ENCODE results near the gene SLC13A1. TPM values are rescaled to one million over a fixed set of nuclear protein-coding genes. Genes with fewer than 3 reads are reported as not detected.

The SLC13A1 gene
- total RNA-seq, 4 donors from 2014 or later, result not detected

GRCh38 chr7:123151443-123151842, 48.3 kb downstream of the SLC13A1 start:
- WGBS, 2 donors, result 89 to 92% methylated on average over 3 of the region's 3 CpGs
- H3K27ac ChIP-seq, result no peak overlapping the region
- H3K27me3 ChIP-seq, result no peaks in the 10 kb centered on the region
- no peak for TF ChIP-seq POLR2A (IDR thresholded peaks at IDR 0.05)
- no peak for TF ChIP-seq CTCF (IDR thresholded peaks at IDR 0.05)
- no peaks in the 10 kb centered on the region for H3K9me3 ChIP-seq
- DNase-seq, result no peak
- no peaks in the 10 kb centered on the region for H3K36me3 ChIP-seq
- no peaks in the 10 kb centered on the region for H3K4me1 ChIP-seq
- no peak overlapping the region for H3K4me3 ChIP-seq (replicated peaks in 1 of 3)
- intact Hi-C loops (cut with DNase I), result loop anchor here (10.0 kb wide), 1 partner anchor 347 kb away; no protein-coding TSS in a partner anchor

- Histone ChIP-seq H3K4me1 (no peaks in the 10 kb centered on the region), H3K36me3 (no peaks in the 10 kb centered on the region), H3K9me3 (no peaks in the 10 kb centered on the region), H3K27me3 (no peaks in the 10 kb centered on the region), H3K4me3 (replicated peaks in 1 of 3) (no peak overlapping the region), H3K27ac (no peak overlapping the region)
- WGBS, 2 donors, result 67 to 82% methylated on average over 1 of the region's 1 CpG
- intact Hi-C loops (cut with DNase I), result no loop called here
- DNase-seq, result no peak
- no peak for TF ChIP-seq POLR2A (IDR thresholded peaks at IDR 0.05)
- TF ChIP-seq CTCF (IDR thresholded peaks at IDR 0.05), result no peak
Measured at GRCh38 chr7:123148813-123149212, 51.0 kb downstream of the SLC13A1 start.

- Histone ChIP-seq H3K27me3 (no peaks in the 10 kb centered on the region), H3K36me3 (no peaks in the 10 kb centered on the region), H3K4me3 (replicated peaks in 1 of 3) (no peak overlapping the region), H3K27ac (no peak overlapping the region), H3K4me1 (no peaks in the 10 kb centered on the region), H3K9me3 (no peaks in the 10 kb centered on the region)
- TF ChIP-seq CTCF (IDR thresholded peaks at IDR 0.05) (no peak), POLR2A (IDR thresholded peaks at IDR 0.05) (no peak)
- intact Hi-C loops (cut with DNase I), result no loop called here
- no peak for DNase-seq
- 64 to 72% methylated on average over 3 of the region's 3 CpGs for WGBS, 2 donors
Measured at GRCh38 chr7:123143252-123144006, 56.3 kb downstream of the SLC13A1 start.

- Histone ChIP-seq H3K9me3 (no peaks in the 10 kb centered on the region), H3K4me3 (replicated peaks in 1 of 3) (no peak overlapping the region), H3K27me3 (no peaks in the 10 kb centered on the region), H3K36me3 (no peaks in the 10 kb centered on the region), H3K4me1 (no peaks in the 10 kb centered on the region), H3K27ac (no peak overlapping the region)
- TF ChIP-seq CTCF (IDR thresholded peaks at IDR 0.05) (no peak), POLR2A (IDR thresholded peaks at IDR 0.05) (no peak)
- intact Hi-C loops (cut with DNase I), result no loop called here
- no peak for DNase-seq
Measured at GRCh38 chr7:123140561-123140960, 59.2 kb downstream of the SLC13A1 start.

GRCh38 chr7:123135960-123136359, 63.8 kb downstream of the SLC13A1 start:
- H3K36me3 ChIP-seq, result no peaks in the 10 kb centered on the region
- intact Hi-C loops (cut with DNase I), result no loop called here
- 84 to 92% methylated on average over 1 of the region's 1 CpG for WGBS, 2 donors
- H3K4me3 ChIP-seq (replicated peaks in 1 of 3), result no peak overlapping the region
- no peak overlapping the region for H3K27ac ChIP-seq
- no peaks in the 10 kb centered on the region for H3K9me3 ChIP-seq
- DNase-seq, result no peak
- no peaks in the 10 kb centered on the region for H3K4me1 ChIP-seq
- no peaks in the 10 kb centered on the region for H3K27me3 ChIP-seq
- TF ChIP-seq POLR2A (IDR thresholded peaks at IDR 0.05) (no peak), CTCF (IDR thresholded peaks at IDR 0.05) (no peak)

All from thyroid gland (tissue), 4 donors.